GM12892 (cell line): ENCODE measurements around the gene SNCG.

Experiments used
- POLR2A ChIP-seq: IDR thresholded peaks from 2 replicates; pipeline ENCODE4 v1.6.1; 2011; ENCODE audit warnings: low read depth, low read length, control low read depth
- POLR2AphosphoS5 ChIP-seq: IDR thresholded peaks from 2 replicates; pipeline ENCODE4 v1.6.1; 2011; ENCODE audit warnings: low read depth, low read length, control low read depth

GRCh38 chr10:86958901-86959736 lies 720 bp downstream of the SNCG start:
- TF ChIP-seq POLR2AphosphoS5 (no peak), POLR2A (no peak)
